ENCODE data around the gene PHLDA2.

DNA sequence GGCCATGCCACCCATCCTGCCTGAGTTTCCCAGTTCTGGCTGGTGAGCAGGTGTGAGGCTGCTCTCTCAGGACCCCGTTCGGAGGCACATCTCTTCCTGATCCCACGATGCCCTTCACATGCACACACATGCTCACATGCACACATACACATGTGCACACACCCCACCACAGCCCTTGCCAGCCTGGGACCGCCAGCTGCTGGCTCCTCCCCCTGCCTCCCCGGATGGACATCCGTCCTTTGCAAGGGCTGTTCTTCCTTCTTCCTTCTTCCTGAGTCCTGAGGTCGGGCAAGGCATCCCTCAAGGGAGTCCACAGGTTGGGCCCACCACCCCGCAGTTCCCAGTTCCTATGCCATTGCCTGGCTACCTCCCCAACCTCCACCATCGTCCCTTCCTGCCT, 33.2 kb downstream of the PHLDA2 start:
- TF ChIP-seq POLR2A (IDR thresholded peaks at IDR 0.05) (no peak), EP300 (IDR thresholded peaks at IDR 0.05) (no peak)
- TF ChIP-seq, protein P1, sequence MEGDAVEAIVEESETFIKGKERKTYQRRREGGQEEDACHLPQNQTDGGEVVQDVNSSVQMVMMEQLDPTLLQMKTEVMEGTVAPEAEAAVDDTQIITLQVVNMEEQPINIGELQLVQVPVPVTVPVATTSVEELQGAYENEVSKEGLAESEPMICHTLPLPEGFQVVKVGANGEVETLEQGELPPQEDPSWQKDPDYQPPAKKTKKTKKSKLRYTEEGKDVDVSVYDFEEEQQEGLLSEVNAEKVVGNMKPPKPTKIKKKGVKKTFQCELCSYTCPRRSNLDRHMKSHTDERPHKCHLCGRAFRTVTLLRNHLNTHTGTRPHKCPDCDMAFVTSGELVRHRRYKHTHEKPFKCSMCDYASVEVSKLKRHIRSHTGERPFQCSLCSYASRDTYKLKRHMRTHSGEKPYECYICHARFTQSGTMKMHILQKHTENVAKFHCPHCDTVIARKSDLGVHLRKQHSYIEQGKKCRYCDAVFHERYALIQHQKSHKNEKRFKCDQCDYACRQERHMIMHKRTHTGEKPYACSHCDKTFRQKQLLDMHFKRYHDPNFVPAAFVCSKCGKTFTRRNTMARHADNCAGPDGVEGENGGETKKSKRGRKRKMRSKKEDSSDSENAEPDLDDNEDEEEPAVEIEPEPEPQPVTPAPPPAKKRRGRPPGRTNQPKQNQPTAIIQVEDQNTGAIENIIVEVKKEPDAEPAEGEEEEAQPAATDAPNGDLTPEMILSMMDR (IDR thresholded peaks at IDR 0.05) = no peak
